K562 (cell line): ENCODE measurements around the gene PODXL2. TPM values are rescaled to one million over a fixed set of nuclear protein-coding genes. Genes with fewer than 3 reads are reported as not detected.

Experiments
- ATAC-seq: fragments of 200-7000 bp; cut with Tn5 transposase; 3 replicates; pipeline ENCODE4 v1.9.1; 2020; ENCODE audit warnings: moderate library complexity
- BruUV-seq: library from RNA; stranded (reverse); fragments of 400-500 nt; replicated peaks from 2 replicates; lab custom pipeline; 2021; lab: Mats Ljungman, UMichigan
- CTCF ChIA-PET: fragments of 300-600 bp; formaldehyde crosslinking; extraction: SDS; loops from one replicate; lab custom pipeline; 2021; ENCODE audit warnings: low intra/inter-chr PET ratio; lab: Yijun Ruan, JAX
- POLR2A ChIA-PET: fragments of 300-600, 350-650 bp; sonication (Branson Sonifier 250); formaldehyde crosslinking; extraction: SDS; loops from one replicate; lab custom pipeline; 2021; ENCODE audit warnings: antibody characterized with exemption, inconsistent platforms; lab: Yijun Ruan, JAX
- DNase-seq, 4 experiments: peaks; one replicate each; pipeline versions ENCODE4 v3.0.0 to v3.0.0-alpha.2; 2011 to 2018; ENCODE audit warnings: low spot score in 3 of 4, mixed read lengths in 3 of 4; ENCODE audit errors: extremely low read depth in 1 of 4
- FAIRE-seq: peaks from 2 replicates; lab custom pipeline; 2011; peaks lifted over from hg19 to GRCh38; lab: Jason Lieb, UNC
- H2AFZ ChIP-seq: 2 replicates; pipeline ENCODE4 v1.6.0; 2011; ENCODE audit warnings: low read depth, low read length, control low read depth, inconsistent platforms
- H3K27ac ChIP-seq: fragments of 200-600 bp; 3 replicates; pipeline ENCODE4 v1.8.0; 2011; ENCODE audit warnings: low read depth, mild to moderate bottlenecking, control low read depth, inconsistent platforms, low read length, moderate library complexity, mixed read lengths; ENCODE audit errors: extremely low read depth
- H3K27me3 ChIP-seq, 2 experiments: fragments of 300-600 bp in 1 of 2; 2 replicates in 1 of 2; 3 replicates in 1 of 2; pipeline versions ENCODE4 v1.6.0 to v1.8.0; 2011; ENCODE audit warnings: inconsistent platforms in 2 of 2, low read length in 2 of 2, mild to moderate bottlenecking in 1 of 2, mixed read lengths in 1 of 2, moderate library complexity in 1 of 2; ENCODE audit not compliant: control insufficient read depth in 2 of 2, insufficient read depth in 2 of 2
- H3K36me3 ChIP-seq: fragments of 300-600 bp; 3 replicates; pipeline ENCODE4 v1.8.0; 2011; ENCODE audit warnings: mild to moderate bottlenecking, low read length, inconsistent platforms; ENCODE audit not compliant: control insufficient read depth, insufficient read depth
- H3K4me1 ChIP-seq, 2 experiments: fragments of 200-600 bp in 1 of 2; replicated peaks in 1 of 2; 2 replicates in 1 of 2; 3 replicates in 1 of 2; pipeline versions ENCODE4 v1.5.1 to v1.8.0; 2011; ENCODE audit warnings: inconsistent platforms in 2 of 2, low read length in 2 of 2, mild to moderate bottlenecking in 1 of 2, mixed read lengths in 1 of 2, moderate library complexity in 1 of 2; ENCODE audit not compliant: control insufficient read depth in 2 of 2, insufficient read depth in 2 of 2
- H3K4me2 ChIP-seq: 2 replicates; pipeline ENCODE4 v1.6.1; 2011; ENCODE audit warnings: low read length, control low read depth, inconsistent platforms, mixed read lengths; ENCODE audit not compliant: insufficient read depth
- H3K4me3 ChIP-seq: fragments of 200-600 bp; sonication (generic), shearing (Covaris generic); 2 replicates; pipeline ENCODE4 v1.5.1; 2016; ENCODE audit warnings: control low read depth, inconsistent platforms
- H3K79me2 ChIP-seq: fragments of 200-600 bp; 3 replicates; pipeline ENCODE4 v1.8.0; 2011; ENCODE audit warnings: low read length, inconsistent platforms; ENCODE audit not compliant: control insufficient read depth, insufficient read depth
- H3K9ac ChIP-seq, 2 experiments: 2 replicates each; pipeline versions ENCODE4 v1.6.0 to v1.6.1; 2011; ENCODE audit warnings: low read depth in 2 of 2, low read length in 2 of 2, control low read depth in 1 of 2, inconsistent platforms in 1 of 2, mild to moderate bottlenecking in 1 of 2, mixed read lengths in 1 of 2; ENCODE audit not compliant: insufficient read depth in 1 of 2
- H3K9me1 ChIP-seq: one replicate; pipeline ENCODE4 v1.6.0; 2011; ENCODE audit warnings: inconsistent platforms, mild to moderate bottlenecking, low read length, moderate library complexity; ENCODE audit not compliant: control insufficient read depth, insufficient read depth
- H3K9me3 ChIP-seq: replicated peaks from 2 replicates; pipeline ENCODE4 v1.5.1; 2011; ENCODE audit warnings: low read depth, low read length, inconsistent platforms; ENCODE audit not compliant: control insufficient read depth, insufficient read depth
- H4K20me1 ChIP-seq: replicated peaks from 2 replicates; pipeline ENCODE4 v1.6.1; 2011; ENCODE audit warnings: low read length, inconsistent platforms, mixed read lengths; ENCODE audit not compliant: control insufficient read depth, insufficient read depth
- ASH1L ChIP-seq: fragments of 450-650 bp; IDR thresholded peaks from 2 replicates; pipeline ENCODE4 v1.6.1; 2018; ENCODE audit warnings: borderline replicate concordance, mild to moderate bottlenecking, low read depth; ENCODE audit not compliant: partially characterized antibody
- E2F3 ChIP-seq: fragments of 250-450 bp; sonication (Bioruptor Pico); IDR thresholded peaks from 2 replicates; pipeline ENCODE4 v1.4.0; 2020; ENCODE audit warnings: mild to moderate bottlenecking
- MAFK ChIP-seq: IDR thresholded peaks from 2 replicates; pipeline ENCODE4 v1.6.1; 2011; ENCODE audit warnings: low read length, improper control_type of control experiment
- RBM34 ChIP-seq: fragments of 200-400 bp; formaldehyde crosslinking; IDR thresholded peaks from 2 replicates; pipeline ENCODE4 v1.6.1; 2018; ENCODE audit warnings: low read length, borderline replicate concordance; ENCODE audit not compliant: insufficient read depth
- YY1 ChIP-seq, 3 experiments: IDR thresholded peaks; 2 replicates each; pipeline ENCODE4 v1.6.1; 2011; ENCODE audit warnings: low read length in 2 of 3, mild to moderate bottlenecking in 2 of 3, moderate library complexity in 2 of 3, borderline replicate concordance in 1 of 3, control low read depth in 1 of 3, low read depth in 1 of 3; ENCODE audit not compliant: insufficient read depth in 3 of 3, insufficient replicate concordance in 2 of 3, control insufficient read depth in 1 of 3, insufficient read length in 1 of 3; ENCODE audit errors: extremely low read depth in 1 of 3
- WGBS: fragments of 100-300 bp; shearing (Covaris generic); methylation state at CpG from one replicate; pipeline ENCODE4 v1.1.6; 2016; ENCODE audit warnings: low coverage, mixed read lengths; ENCODE audit not compliant: insufficient coverage; ENCODE audit errors: missing lambda C conversion rate; 5-methylcytosine and 5-hydroxymethylcytosine counted together
- in situ Hi-C: fragments of 300-500 bp; cut with MboI; formaldehyde crosslinking; loops from 4 replicates; pipeline ENCODE4 v1.15.0; 2018; ENCODE audit warnings: inconsistent platforms, mixed read lengths
- intact Hi-C: fragments of 100-400 bp; cut with micrococcal nuclease; formaldehyde crosslinking; loops from 2 replicates; pipeline ENCODE4 v1.14.2; 2022
- polyA plus RNA-seq, 8 experiments: library from polyadenylated mRNA; depleted of rRNA in 4 of 8; stranded (reverse) in 5 of 8; unstranded in 3 of 8; fragments of >200 nt; fragmentation: Nextera tagmentation in 2 of 8; fragmentation: Illumina TruSeq in 1 of 8; extraction: Ambion mirVana in 2 of 8; extraction: Trizol in 1 of 8; gene quantifications; 2 replicates each; pipeline versions ENCODE4 v1.2.1 to v1.2.3, GENCODE V29; 2011 to 2014; ENCODE audit warnings: inconsistent platforms in 1 of 8, missing spikeins in 1 of 8
- total RNA-seq, 7 experiments: library from RNA; depleted of rRNA in 6 of 7; stranded (reverse); fragments of >200 nt in 6 of 7; fragmentation: Illumina TruSeq in 2 of 7; extraction: Trizol in 2 of 7; gene quantifications; 2 replicates each; pipeline versions ENCODE4 v1.2.1 to v1.2.3, GENCODE V29; 2011 to 2021; ENCODE audit warnings: low replicate concordance in 1 of 7
- TF ChIP-seq, protein P1 (sequence below), 3 experiments: fragments of 200-800 bp in 1 of 3; sonication (Bioruptor generic) in 1 of 3; sonication (generic) in 1 of 3; formaldehyde crosslinking in 1 of 3; IDR thresholded peaks; 2 replicates each; pipeline versions ENCODE4 v1.6.1 to v1.8.0; 2016 to 2022; ENCODE audit warnings: mild to moderate bottlenecking in 2 of 3, missing compliant biosample characterization in 2 of 3, missing genetic modification characterization in 2 of 3, missing genetic modification reagents in 1 of 3
- TF ChIP-seq, protein P2 (sequence below), 2 experiments: fragments of 450-650 bp; IDR thresholded peaks; 2 replicates each; pipeline ENCODE4 v1.6.1; 2016
- TF ChIP-seq, protein P3 (sequence below): fragments of 250-450 bp; sonication (Bioruptor Pico); IDR thresholded peaks from 2 replicates; pipeline ENCODE4 v1.5.0; 2021

PODXL2 gene
- total and polyA plus RNA-seq, 9 of the 15 experiments (the other 6 are each of a cell fraction or from before 2014, with no cell fraction given): 0.03 to 52.5 (median 21.9) TPM

DNA sequence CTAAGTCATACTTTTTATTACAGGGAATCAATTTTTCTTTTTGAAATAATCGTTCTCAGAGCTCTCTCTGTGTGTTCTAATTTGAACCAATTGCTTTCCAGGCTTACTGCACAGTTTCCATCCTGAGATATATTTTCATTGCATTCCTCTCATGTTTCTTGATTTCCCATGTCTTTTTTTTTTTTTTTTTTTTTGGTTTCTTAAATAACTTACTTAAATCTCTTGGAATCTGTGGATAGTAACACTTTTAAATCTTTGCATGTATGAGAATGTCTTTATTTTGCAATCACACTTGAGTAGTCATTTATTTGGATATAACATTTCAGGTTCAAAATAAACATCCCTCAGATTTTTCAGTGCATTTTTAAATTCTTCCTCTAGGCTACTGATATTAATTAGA, 29.2 kb downstream of the PODXL2 start:
- ATAC-seq (no peak), DNase-seq (no peak), FAIRE-seq (no peak)
- intact Hi-C loops (loop anchor here (10.0 kb wide), 2 partner anchors 177 to 477 kb away; no protein-coding TSS in a partner anchor), in situ Hi-C loops (no loop called here)
- 7% methylated on average over 1 of the region's 1 CpG for WGBS
- ChIA-PET POLR2A (no interaction called here), CTCF (no interaction called here)
- Histone ChIP-seq H3K4me2 (no peak overlapping the region), H3K36me3 (peaks cover 35% of the 10 kb centered on the region; the same call in 1 of the 3 replicates), H4K20me1 (no peaks in the 10 kb centered on the region), H3K4me1 (no peaks in the 10 kb centered on the region; a peak in 1 of 5 replicates), H3K9me1 (no peaks in the 10 kb centered on the region), H3K27ac (no peak overlapping the region), H3K79me2 (no peaks in the 10 kb centered on the region), H3K9ac (no peak overlapping the region), H2AFZ (no peak overlapping the region), H3K9me3 (no peaks in the 10 kb centered on the region), H3K4me3 (no peak overlapping the region), H3K27me3 (no peaks in the 10 kb centered on the region)
- TF ChIP-seq, protein P1, sequence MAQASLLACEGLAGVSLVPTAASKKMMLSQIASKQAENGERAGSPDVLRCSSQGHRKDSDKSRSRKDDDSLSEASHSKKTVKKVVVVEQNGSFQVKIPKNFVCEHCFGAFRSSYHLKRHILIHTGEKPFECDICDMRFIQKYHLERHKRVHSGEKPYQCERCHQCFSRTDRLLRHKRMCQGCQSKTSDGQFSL (CRISPR knock-in tag; IDR thresholded peaks at IDR 0.05): no peak
- TF ChIP-seq, protein P1 (tag; IDR thresholded peaks at IDR 0.05): no peak
- TF ChIP-seq, protein P2, sequence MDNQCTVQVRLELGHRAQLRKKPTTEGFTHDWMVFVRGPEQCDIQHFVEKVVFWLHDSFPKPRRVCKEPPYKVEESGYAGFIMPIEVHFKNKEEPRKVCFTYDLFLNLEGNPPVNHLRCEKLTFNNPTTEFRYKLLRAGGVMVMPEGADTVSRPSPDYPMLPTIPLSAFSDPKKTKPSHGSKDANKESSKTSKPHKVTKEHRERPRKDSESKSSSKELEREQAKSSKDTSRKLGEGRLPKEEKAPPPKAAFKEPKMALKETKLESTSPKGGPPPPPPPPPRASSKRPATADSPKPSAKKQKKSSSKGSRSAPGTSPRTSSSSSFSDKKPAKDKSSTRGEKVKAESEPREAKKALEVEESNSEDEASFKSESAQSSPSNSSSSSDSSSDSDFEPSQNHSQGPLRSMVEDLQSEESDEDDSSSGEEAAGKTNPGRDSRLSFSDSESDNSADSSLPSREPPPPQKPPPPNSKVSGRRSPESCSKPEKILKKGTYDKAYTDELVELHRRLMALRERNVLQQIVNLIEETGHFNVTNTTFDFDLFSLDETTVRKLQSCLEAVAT (IDR thresholded peaks at IDR 0.05): no peak
- TF ChIP-seq RBM34 (no peak), MAFK (no peak), YY1 (IDR thresholded peaks at IDR 0.05; ENCODE audit: borderline replicate concordance in 1 of 3, control insufficient read depth in 1 of 3, extremely low read depth in 1 of 3, insufficient read depth in 3 of 3, insufficient read length in 1 of 3, insufficient replicate concordance in 2 of 3, low read depth in 1 of 3, low read length in 2 of 3) (no peak), ASH1L (no peak), E2F3 (CRISPR knock-in tag) (no peak)
- TF ChIP-seq, protein P3, sequence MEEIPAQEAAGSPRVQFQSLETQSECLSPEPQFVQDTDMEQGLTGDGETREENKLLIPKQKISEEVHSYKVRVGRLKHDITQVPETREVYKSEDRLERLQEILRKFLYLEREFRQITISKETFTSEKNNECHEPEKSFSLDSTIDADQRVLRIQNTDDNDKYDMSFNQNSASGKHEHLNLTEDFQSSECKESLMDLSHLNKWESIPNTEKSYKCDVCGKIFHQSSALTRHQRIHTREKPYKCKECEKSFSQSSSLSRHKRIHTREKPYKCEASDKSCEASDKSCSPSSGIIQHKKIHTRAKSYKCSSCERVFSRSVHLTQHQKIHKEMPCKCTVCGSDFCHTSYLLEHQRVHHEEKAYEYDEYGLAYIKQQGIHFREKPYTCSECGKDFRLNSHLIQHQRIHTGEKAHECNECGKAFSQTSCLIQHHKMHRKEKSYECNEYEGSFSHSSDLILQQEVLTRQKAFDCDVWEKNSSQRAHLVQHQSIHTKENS (CRISPR knock-in tag): no peak
- no TSS peak for BruUV-seq
